Measurements from ENCODE around the gene ARFGAP3. TPM values are rescaled to one million over a fixed set of nuclear protein-coding genes. Genes with fewer than 3 reads are reported as not detected.
"Not testable (repeated sequence)": the region's sequence is repeated elsewhere in the genome, so short reads cannot be mapped to it uniquely, and the experiment has no call there.

Gene ARFGAP3
- total RNA-seq, 1 donor: 98.9 TPM

DNA sequence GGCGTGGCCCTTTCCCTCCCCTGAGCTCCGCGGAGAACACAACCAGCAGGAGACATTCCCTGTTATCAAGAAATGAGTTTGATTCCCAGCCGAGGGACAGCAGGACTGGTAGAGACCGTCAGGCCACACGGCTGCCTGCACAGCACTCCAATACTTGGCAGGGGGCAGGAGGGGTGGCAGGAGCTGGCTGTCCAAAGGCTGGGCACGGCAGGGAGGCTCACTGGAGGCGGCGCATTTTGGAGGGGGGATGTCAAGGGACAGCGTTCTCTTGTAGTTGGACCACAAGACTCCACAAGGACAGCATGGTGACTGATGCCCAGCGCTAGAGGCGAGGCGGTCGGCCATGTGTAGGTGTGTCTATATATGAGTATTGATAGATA is 69.7 kb downstream of the ARFGAP3 start:
- TF ChIP-seq, protein P1, sequence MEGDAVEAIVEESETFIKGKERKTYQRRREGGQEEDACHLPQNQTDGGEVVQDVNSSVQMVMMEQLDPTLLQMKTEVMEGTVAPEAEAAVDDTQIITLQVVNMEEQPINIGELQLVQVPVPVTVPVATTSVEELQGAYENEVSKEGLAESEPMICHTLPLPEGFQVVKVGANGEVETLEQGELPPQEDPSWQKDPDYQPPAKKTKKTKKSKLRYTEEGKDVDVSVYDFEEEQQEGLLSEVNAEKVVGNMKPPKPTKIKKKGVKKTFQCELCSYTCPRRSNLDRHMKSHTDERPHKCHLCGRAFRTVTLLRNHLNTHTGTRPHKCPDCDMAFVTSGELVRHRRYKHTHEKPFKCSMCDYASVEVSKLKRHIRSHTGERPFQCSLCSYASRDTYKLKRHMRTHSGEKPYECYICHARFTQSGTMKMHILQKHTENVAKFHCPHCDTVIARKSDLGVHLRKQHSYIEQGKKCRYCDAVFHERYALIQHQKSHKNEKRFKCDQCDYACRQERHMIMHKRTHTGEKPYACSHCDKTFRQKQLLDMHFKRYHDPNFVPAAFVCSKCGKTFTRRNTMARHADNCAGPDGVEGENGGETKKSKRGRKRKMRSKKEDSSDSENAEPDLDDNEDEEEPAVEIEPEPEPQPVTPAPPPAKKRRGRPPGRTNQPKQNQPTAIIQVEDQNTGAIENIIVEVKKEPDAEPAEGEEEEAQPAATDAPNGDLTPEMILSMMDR (IDR thresholded peaks at IDR 0.05; ENCODE audit: insufficient read depth, low read depth, low read length): no peak
- no peak for DNase-seq (ENCODE audit: low read depth)

GRCh38 chr22:42786606-42787356 is 70.3 kb downstream of the ARFGAP3 start:
- no peak for DNase-seq (ENCODE audit: low read depth)
- TF ChIP-seq, protein P1 (IDR thresholded peaks at IDR 0.05; ENCODE audit: insufficient read depth, low read depth, low read length): no peak
- no peak overlapping the region for H3K4me3 ChIP-seq (ENCODE audit: low read depth, low read length)

More for the DNA sequence above, 69.7 kb downstream of the ARFGAP3 start:
- H3K4me3 ChIP-seq (ENCODE audit: low read depth, low read length): no peak overlapping the region

DNA sequence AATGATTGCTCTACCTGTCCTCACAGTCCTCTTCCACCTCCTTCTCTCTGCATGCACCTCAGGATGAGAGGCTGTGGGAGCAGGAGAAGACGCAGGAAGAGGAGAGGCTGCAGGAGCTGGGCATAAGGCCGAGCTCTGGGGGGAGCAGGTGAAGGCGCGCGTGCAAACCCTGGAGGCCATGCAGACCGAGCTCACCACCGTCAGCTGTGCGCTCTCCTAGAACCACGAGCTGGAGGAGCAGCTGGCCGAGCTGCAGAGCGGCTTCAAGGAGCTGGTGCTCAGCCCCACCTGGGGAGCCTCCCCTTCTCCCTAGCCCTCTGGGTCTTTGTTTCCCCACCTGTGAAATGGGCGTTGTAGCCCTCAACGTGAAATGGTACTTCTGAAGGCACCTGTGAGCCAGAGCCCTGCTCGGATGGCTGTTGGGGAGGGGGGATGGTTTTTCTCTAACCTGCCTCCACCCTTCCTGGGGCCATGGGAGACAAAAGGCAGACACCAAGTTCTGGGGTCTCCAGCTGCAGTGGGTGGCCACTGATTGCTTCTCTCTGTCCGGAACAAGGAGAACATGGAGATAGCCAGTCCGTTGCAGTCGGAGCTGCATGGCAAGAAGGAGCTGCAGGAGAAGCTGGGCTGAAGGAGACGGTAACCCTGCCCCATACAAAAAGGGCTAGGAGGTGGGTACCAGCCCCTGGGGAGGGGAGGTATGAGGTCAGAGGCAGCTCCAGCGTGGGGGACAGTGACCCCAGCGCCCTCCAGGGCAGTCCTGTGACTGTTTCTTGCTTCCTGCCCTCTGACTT is 71.2 kb downstream of the ARFGAP3 start:
- no peak overlapping the region for H3K4me3 ChIP-seq (ENCODE audit: low read depth, low read length)
- TF ChIP-seq, protein P1 (IDR thresholded peaks at IDR 0.05; ENCODE audit: insufficient read depth, low read depth, low read length): no peak
- DNase-seq (ENCODE audit: low read depth): no peak

DNA sequence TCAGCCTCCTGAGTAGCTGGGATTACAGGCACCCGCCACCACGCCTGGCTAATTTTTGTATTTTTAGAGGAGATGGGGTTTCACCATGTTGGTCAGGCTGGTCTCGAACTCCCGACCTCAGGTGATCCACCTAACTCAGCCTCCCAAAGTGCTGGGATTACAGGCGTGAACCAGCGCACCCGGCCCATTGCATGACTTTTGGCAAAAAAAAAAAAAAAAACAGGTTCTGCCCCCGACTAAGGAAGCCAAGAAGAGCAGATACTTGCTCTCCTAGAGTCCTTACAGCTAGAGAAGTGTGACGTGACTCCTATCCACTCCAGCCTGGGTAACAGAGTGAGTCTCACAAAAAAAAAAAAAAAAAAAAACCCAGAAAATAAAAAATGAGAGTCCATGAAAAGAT is 74.8 kb downstream of the ARFGAP3 start:
- DNase-seq (ENCODE audit: low read depth); H3K4me3 ChIP-seq (ENCODE audit: low read depth, low read length): not testable (repeated sequence)

DNA sequence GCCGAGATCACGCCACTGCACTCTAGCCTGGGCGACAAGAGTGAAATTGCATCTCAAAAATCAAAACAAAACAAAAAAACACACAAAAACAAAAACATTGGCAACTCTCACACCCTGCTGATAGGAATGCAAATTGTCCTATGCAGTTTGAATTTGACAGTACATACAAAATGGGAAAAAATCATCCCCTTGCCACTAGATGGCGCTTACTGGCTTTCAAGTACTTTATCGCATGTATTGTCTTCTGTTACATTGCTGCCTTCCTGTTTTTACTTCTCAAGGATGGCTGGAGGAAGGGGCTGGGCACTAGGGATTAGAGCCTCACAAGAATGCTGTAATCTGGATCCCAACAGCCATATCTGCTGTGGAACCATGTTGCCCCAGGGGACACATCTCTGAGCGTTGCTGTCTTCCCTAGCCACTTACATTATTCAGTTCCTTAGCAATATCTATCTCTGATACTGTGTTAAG is 77.0 kb downstream of the ARFGAP3 start:
- peak; percentile 97 for DNase-seq (ENCODE audit: low read depth)
- TF ChIP-seq, protein P1 (IDR thresholded peaks at IDR 0.05; ENCODE audit: insufficient read depth, low read depth, low read length): peak; percentile 86
- no peak overlapping the region for H3K4me3 ChIP-seq (ENCODE audit: low read depth, low read length)

DNA sequence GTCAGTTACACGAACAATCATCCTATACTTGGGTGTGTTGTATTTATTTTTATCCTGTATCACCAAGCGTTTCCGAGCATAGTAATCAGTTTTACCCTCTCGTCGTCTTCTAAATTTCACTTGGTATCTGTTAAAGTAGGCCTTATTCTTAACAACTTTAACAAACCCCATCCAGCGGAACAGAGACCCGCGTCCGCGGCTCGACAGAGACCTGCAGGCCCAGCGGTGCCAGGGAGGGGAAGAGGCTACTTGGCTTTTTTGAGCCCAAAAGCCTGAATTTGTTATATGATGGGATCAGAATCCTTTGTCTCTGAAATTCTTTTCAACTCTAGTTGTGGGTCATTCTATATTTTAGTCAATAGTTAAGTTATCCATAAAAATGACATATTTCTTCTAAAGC is 79.9 kb downstream of the ARFGAP3 start:
- DNase-seq (ENCODE audit: low read depth): no peak
- TF ChIP-seq, protein P1 (IDR thresholded peaks at IDR 0.05; ENCODE audit: insufficient read depth, low read depth, low read length): no peak
- no peak overlapping the region for H3K4me3 ChIP-seq (ENCODE audit: low read depth, low read length)

- H3K4me3 ChIP-seq (ENCODE audit: low read depth, low read length): no peak overlapping the region
- TF ChIP-seq, protein P1 (IDR thresholded peaks at IDR 0.05; ENCODE audit: insufficient read depth, low read depth, low read length): no peak
- no peak for DNase-seq (ENCODE audit: low read depth)
Observed at GRCh38 chr22:42773167-42773566, 83.9 kb downstream of the ARFGAP3 start.

Data from fibroblast of villous mesenchyme (primary cell).